Measurements from ENCODE around the gene NACA.

Gene NACA

DNA sequence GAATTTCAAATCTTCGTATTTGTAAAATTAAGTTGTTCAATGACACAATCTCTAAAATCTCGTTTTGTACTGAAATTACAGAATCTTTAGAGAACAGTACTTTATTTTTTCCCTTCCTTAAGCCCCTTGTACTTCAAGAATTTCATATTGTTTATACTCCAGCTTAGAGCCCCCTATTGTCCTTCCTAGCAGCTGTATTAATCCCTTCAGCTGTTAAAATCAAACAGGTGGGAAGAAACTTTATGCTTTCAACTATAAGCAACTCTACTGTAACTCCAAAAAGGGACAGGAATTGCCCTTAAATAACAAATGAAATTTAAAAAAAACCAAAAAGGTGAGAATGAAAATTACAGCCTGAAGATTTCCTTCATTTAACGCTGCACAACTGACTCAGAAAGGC lies 1.7 kb downstream of the NACA start:
- peak overlapping the region in 1 of 2 donors; percentile 96 for H3K4me3 ChIP-seq (ENCODE audit: low read depth in 1 of 2, low read length in 2 of 2)
- H3K9me3 ChIP-seq (ENCODE audit: low read length): no peaks in the 10 kb centered on the region
- H3K9ac ChIP-seq (ENCODE audit: low read length): peak overlapping the region; percentile 99
- H3K36me3 ChIP-seq (ENCODE audit: insufficient read depth, low read length): peaks cover 38% of the 10 kb centered on the region
- peak overlapping the region; percentile 99 for H3K27ac ChIP-seq (ENCODE audit: low read depth, low read length)
- no peaks in the 10 kb centered on the region for H3K27me3 ChIP-seq (ENCODE audit: control insufficient read depth in 1 of 2, insufficient read depth in 2 of 2, low read length in 2 of 2)
- H3K4me1 ChIP-seq (ENCODE audit: insufficient read depth, low read length): peaks cover 60% of the 10 kb centered on the region

DNA sequence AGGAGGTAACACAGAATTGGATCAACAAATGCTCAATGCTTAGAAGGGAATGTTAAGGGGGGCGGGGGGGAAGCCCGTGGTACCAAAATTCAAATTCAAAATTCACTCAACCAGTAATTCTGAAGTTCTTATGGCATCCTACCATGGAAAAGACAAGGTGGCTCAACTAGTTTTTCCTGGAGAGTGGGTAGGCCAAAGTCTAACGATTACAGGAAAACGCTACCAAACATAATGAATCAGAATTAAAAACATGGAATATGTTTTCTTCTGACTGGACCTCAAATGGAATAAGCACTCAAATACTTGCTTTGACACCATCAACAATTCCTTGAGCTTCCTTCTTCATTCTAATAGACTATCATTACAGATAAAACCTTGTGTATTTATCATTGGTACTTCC lies 2.3 kb downstream of the NACA start:
- Histone ChIP-seq H3K9me3 (ENCODE audit: low read length) (no peaks in the 10 kb centered on the region), H3K27me3 (ENCODE audit: control insufficient read depth in 1 of 2, insufficient read depth in 2 of 2, low read length in 2 of 2) (no peaks in the 10 kb centered on the region), H3K27ac (ENCODE audit: low read depth, low read length) (no peak overlapping the region), H3K9ac (ENCODE audit: low read length) (peak overlapping the region; percentile 99), H3K4me1 (ENCODE audit: insufficient read depth, low read length) (peaks cover 60% of the 10 kb centered on the region), H3K36me3 (ENCODE audit: insufficient read depth, low read length) (peaks cover 38% of the 10 kb centered on the region), H3K4me3 (ENCODE audit: low read depth in 1 of 2, low read length in 2 of 2) (peak overlapping the region in 1 of 2 donors; percentile 96)

DNA sequence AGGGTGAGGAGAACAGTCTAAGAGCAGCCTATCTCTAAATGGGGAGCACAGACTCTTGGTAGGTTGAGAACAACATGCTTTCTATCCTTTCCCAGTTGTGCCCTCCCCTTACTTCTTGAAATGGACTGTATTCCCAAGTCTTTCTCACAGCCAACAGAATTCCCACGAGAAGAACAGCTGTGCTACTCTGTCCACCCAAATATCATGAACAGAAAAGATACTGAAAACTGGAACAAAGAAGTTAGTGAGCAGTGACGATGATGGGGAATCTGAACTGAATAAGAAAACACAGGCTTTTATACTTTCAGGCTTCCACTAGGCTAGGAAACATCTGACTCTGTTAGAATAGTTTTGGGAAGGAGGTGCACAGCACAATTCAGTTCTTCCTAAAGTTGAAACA lies 3.4 kb downstream of the NACA start:
- Histone ChIP-seq H3K27me3 (ENCODE audit: control insufficient read depth in 1 of 2, insufficient read depth in 2 of 2, low read length in 2 of 2) (no peaks in the 10 kb centered on the region), H3K4me1 (ENCODE audit: insufficient read depth, low read length) (peaks cover 69% of the 10 kb centered on the region), H3K27ac (ENCODE audit: low read depth, low read length) (no peak overlapping the region), H3K9ac (ENCODE audit: low read length) (no peak overlapping the region), H3K4me3 (ENCODE audit: low read depth in 1 of 2, low read length in 2 of 2) (no peak overlapping the region), H3K9me3 (ENCODE audit: low read length) (no peaks in the 10 kb centered on the region), H3K36me3 (ENCODE audit: insufficient read depth, low read length) (peaks cover 38% of the 10 kb centered on the region)

DNA sequence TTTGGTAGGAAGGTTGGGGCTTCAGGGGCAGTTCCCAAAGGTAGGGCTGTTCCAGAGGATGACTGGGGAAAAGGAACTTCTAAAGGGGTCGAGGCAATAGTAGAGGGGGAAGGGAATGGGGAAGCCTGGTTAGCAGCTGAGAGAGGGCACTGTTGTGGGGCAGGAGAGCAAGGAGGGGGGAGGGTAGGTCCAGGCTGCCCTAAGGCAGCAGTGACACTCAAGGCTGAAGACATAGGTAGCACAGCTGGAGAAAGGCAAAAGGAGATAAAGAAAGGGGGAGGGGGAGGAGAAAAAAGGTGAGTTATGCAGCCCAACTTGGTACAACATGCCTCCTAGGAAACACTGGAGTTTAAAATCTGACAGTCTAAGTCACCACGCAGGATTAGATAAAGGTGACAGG lies 3.9 kb downstream of the NACA start:
- Histone ChIP-seq H3K27ac (ENCODE audit: low read depth, low read length) (no peak overlapping the region), H3K36me3 (ENCODE audit: insufficient read depth, low read length) (peaks cover 38% of the 10 kb centered on the region)

DNA sequence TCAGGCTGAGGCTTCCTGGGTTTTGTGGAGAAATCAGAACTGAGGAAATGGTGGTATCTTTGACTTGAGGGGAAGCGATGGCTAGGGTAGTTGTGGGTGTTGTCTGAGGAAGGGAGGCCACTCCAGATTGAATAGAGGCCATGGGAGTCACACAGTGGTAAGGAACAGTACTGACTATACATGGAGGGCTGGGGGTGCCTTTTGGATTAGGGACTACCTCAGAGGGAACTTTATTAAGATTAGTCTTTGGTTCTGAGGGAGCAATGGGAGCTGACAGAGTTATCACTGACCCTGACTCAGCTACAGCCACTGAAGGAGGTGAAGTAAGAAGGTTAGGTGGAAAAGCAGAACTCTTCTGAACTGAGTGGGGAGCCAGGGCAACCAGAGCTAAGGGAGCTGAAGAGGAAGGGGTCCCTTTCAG lies 4.4 kb downstream of the NACA start:
- no peaks in the 10 kb centered on the region for H3K9me3 ChIP-seq (ENCODE audit: low read length)
- H3K4me3 ChIP-seq (ENCODE audit: low read depth in 1 of 2, low read length in 2 of 2): no peak overlapping the region
- peaks cover 73% of the 10 kb centered on the region for H3K4me1 ChIP-seq (ENCODE audit: insufficient read depth, low read length)
- H3K9ac ChIP-seq (ENCODE audit: low read length): no peak overlapping the region
- H3K27me3 ChIP-seq (ENCODE audit: control insufficient read depth in 1 of 2, insufficient read depth in 2 of 2, low read length in 2 of 2): no peaks in the 10 kb centered on the region
- H3K27ac ChIP-seq (ENCODE audit: low read depth, low read length): no peak overlapping the region
- peaks cover 38% of the 10 kb centered on the region for H3K36me3 ChIP-seq (ENCODE audit: insufficient read depth, low read length)

More for the DNA sequence above, 3.9 kb downstream of the NACA start:
- Histone ChIP-seq H3K4me3 (ENCODE audit: low read depth in 1 of 2, low read length in 2 of 2) (no peak overlapping the region), H3K9ac (ENCODE audit: low read length) (no peak overlapping the region), H3K9me3 (ENCODE audit: low read length) (no peaks in the 10 kb centered on the region), H3K4me1 (ENCODE audit: insufficient read depth, low read length) (peaks cover 74% of the 10 kb centered on the region), H3K27me3 (ENCODE audit: control insufficient read depth in 1 of 2, insufficient read depth in 2 of 2, low read length in 2 of 2) (no peaks in the 10 kb centered on the region)

DNA sequence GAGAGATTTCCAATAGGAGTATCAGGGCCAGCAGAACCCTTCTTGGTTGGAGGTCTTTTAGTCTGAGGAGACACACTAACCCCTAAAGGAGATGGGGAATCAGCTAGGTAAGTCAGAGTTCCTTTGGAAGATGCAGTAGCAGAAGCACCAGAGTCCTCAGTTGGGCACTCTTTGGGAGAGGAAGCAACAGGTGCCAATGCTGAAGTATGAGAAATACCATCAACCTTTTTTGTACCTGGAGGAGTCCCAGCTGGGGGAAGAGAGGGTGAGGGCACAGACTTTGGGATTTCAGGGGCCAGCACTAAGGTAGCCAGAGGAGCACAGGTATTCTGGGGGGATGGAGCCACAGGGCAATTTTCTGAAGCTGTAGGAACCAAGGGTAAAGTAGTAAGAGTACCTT lies 6.0 kb downstream of the NACA start:
- Histone ChIP-seq H3K4me1 (ENCODE audit: insufficient read depth, low read length) (peaks cover 71% of the 10 kb centered on the region), H3K9ac (ENCODE audit: low read length) (no peak overlapping the region), H3K27ac (ENCODE audit: low read depth, low read length) (no peak overlapping the region), H3K36me3 (ENCODE audit: insufficient read depth, low read length) (peaks cover 50% of the 10 kb centered on the region), H3K9me3 (ENCODE audit: low read length) (no peaks in the 10 kb centered on the region), H3K27me3 (ENCODE audit: control insufficient read depth in 1 of 2, insufficient read depth in 2 of 2, low read length in 2 of 2) (no peaks in the 10 kb centered on the region), H3K4me3 (ENCODE audit: low read depth in 1 of 2, low read length in 2 of 2) (no peak overlapping the region)

DNA sequence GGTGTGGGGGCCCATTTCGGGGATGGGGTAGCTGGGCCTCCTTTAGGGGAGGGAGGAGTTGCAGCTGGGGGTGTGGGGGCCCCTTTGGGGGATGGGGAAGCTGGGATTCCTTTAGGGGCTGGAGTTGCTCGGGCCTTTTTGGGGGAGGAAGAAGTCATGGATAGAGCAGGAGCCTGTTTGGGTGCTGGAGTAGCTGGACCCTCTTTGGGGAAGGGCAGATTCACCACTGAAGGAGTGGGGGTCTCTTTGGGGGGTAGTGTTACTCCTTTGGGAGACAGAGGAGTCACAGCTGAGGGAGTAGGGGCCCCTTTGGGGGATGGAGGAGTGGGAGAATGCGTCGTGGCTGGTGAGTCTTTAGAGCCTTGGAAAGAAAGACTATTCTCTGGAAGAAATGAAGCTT lies 6.5 kb downstream of the NACA start:
- Histone ChIP-seq H3K4me3 (ENCODE audit: low read depth in 1 of 2, low read length in 2 of 2) (no peak overlapping the region), H3K36me3 (ENCODE audit: insufficient read depth, low read length) (peaks cover 54% of the 10 kb centered on the region), H3K9ac (ENCODE audit: low read length) (no peak overlapping the region), H3K4me1 (ENCODE audit: insufficient read depth, low read length) (peaks cover 68% of the 10 kb centered on the region), H3K9me3 (ENCODE audit: low read length) (no peaks in the 10 kb centered on the region), H3K27ac (ENCODE audit: low read depth, low read length) (no peak overlapping the region), H3K27me3 (ENCODE audit: control insufficient read depth in 1 of 2, insufficient read depth in 2 of 2, low read length in 2 of 2) (no peaks in the 10 kb centered on the region)

DNA sequence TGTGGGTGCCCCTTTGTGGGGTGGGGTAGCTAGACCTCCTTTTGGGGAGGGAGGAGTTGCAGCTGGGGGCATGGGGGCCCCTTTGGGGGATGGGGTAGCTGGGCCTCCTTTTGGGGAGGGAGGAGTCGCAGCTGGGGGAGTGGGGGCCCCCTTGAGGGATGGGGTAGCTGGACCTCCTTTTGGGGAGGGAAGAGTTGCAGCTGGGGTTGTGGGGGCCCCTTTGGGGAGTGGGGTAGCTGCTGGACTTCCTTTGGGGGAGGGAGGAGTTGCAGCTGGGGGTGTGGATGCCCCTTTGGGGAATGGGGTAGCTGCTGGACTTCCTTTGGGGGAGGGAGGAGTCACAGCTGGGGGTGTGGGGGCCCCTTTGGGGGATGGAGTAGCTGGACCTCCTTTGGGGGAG lies 7.0 kb downstream of the NACA start:
- no peaks in the 10 kb centered on the region for H3K27me3 ChIP-seq (ENCODE audit: control insufficient read depth in 1 of 2, insufficient read depth in 2 of 2, low read length in 2 of 2)
- H3K27ac ChIP-seq (ENCODE audit: low read depth, low read length): no peak overlapping the region
- H3K36me3 ChIP-seq (ENCODE audit: insufficient read depth, low read length): peaks cover 59% of the 10 kb centered on the region
- H3K4me3 ChIP-seq (ENCODE audit: low read depth in 1 of 2, low read length in 2 of 2): no peak overlapping the region
- H3K4me1 ChIP-seq (ENCODE audit: insufficient read depth, low read length): peaks cover 63% of the 10 kb centered on the region
- H3K9ac ChIP-seq (ENCODE audit: low read length): no peak overlapping the region
- no peaks in the 10 kb centered on the region for H3K9me3 ChIP-seq (ENCODE audit: low read length)

DNA sequence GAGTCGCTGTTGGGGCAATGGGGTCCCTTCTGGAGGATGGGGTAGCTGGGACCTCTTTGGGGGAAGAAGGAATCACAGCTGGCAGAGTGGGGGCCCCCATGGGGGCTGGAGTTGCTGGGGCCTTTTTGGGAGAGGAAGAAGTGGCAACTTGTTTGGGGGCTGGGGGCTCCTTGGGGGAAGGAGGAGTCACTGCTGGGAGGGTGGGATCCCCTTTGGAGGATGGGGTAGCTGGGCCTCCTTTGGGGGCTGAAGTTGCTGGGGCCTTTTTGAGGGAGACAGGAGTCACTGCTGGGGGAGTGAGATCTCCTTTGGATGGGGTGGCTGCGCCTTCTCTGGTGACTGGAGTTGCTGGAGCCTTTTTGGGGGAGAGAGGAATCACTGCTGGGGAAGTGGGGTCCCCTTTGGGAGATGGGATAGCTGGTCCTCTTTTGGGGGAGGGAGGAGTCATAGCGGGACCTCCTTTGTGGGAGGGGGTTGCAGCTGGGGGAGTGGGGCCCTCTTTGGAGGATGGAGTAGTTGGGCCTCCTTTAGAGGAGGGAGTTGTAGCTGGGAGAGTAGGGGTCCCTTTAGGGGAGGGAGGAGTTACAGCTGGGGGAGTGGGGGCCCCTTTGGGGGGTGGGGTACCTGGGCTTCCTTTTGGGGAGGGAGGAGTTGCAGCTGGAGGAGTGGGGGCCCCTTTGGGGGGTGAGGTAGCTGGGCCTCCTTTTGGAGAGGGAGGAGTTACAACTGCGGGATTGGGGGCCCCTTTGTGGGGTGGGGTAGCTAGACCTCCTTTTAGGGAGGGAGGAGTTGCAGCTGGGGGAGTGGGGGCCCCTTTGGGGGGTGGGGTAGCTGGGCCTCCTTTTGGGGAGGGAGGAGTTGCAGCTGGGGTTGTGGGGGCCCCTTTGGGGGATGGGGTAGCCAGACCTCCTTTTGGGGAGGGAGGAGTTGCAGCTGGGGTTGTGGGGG lies 7.9 kb downstream of the NACA start:
- Histone ChIP-seq H3K4me3 (ENCODE audit: low read depth in 1 of 2, low read length in 2 of 2) (no peak overlapping the region), H3K36me3 (ENCODE audit: insufficient read depth, low read length) (peaks cover 63% of the 10 kb centered on the region), H3K4me1 (ENCODE audit: insufficient read depth, low read length) (peaks cover 53% of the 10 kb centered on the region), H3K9ac (ENCODE audit: low read length) (no peak overlapping the region), H3K9me3 (ENCODE audit: low read length) (no peaks in the 10 kb centered on the region), H3K27me3 (ENCODE audit: control insufficient read depth in 1 of 2, insufficient read depth in 2 of 2, low read length in 2 of 2) (no peaks in the 10 kb centered on the region), H3K27ac (ENCODE audit: low read depth, low read length) (no peak overlapping the region)

DNA sequence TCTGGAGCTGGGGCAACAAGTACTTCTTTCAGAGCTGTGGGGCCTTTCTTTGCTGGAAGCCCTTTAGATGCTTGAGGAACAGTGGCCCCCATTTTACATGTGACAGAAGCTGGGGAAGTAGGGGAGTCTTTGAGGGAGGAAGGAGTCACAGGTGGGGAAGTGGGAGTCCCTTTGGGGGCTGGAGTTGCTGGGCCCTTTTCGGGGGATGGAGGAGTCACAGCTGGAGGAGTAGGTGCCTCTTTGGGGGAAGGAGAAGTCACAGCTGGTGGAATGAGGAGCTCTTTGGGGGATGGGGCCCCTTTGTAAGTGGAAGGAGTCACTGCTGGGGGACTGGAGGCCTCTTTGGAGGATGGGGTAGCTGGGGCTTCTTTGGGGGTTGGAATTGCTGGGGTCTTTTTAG lies 8.6 kb downstream of the NACA start:
- peaks cover 46% of the 10 kb centered on the region for H3K4me1 ChIP-seq (ENCODE audit: insufficient read depth, low read length)
- H3K36me3 ChIP-seq (ENCODE audit: insufficient read depth, low read length): peaks cover 59% of the 10 kb centered on the region
- no peaks in the 10 kb centered on the region for H3K9me3 ChIP-seq (ENCODE audit: low read length)
- H3K27me3 ChIP-seq (ENCODE audit: control insufficient read depth in 1 of 2, insufficient read depth in 2 of 2, low read length in 2 of 2): no peaks in the 10 kb centered on the region
- no peak overlapping the region for H3K4me3 ChIP-seq (ENCODE audit: low read depth in 1 of 2, low read length in 2 of 2)
- H3K27ac ChIP-seq (ENCODE audit: low read depth, low read length): no peak overlapping the region
- no peak overlapping the region for H3K9ac ChIP-seq (ENCODE audit: low read length)

DNA sequence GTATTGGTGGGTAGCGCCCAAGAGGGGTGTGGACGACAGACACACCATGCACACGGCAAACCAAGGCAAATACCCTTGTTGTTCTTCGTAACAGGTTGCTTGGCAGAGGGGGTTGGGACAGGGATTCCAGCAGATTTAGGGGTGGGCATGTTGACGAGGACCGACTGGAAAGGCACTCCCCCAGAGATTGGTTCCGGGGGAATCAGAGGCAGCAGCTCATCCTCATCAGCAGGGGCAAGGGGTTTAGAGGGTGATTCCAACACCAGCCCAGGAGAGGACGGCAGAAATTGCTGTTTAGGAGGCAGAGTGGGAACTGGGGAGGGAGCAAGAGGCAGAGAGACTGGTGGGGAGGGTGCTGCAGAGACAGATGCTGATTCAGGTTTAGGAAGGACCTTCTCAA lies 9.3 kb downstream of the NACA start:
- H3K4me1 ChIP-seq (ENCODE audit: insufficient read depth, low read length): peaks cover 39% of the 10 kb centered on the region
- H3K36me3 ChIP-seq (ENCODE audit: insufficient read depth, low read length): peaks cover 59% of the 10 kb centered on the region
- no peak overlapping the region for H3K9ac ChIP-seq (ENCODE audit: low read length)
- no peaks in the 10 kb centered on the region for H3K9me3 ChIP-seq (ENCODE audit: low read length)
- H3K27me3 ChIP-seq (ENCODE audit: control insufficient read depth in 1 of 2, insufficient read depth in 2 of 2, low read length in 2 of 2): no peaks in the 10 kb centered on the region
- H3K27ac ChIP-seq (ENCODE audit: low read depth, low read length): no peak overlapping the region
- H3K4me3 ChIP-seq (ENCODE audit: low read depth in 1 of 2, low read length in 2 of 2): no peak overlapping the region

DNA sequence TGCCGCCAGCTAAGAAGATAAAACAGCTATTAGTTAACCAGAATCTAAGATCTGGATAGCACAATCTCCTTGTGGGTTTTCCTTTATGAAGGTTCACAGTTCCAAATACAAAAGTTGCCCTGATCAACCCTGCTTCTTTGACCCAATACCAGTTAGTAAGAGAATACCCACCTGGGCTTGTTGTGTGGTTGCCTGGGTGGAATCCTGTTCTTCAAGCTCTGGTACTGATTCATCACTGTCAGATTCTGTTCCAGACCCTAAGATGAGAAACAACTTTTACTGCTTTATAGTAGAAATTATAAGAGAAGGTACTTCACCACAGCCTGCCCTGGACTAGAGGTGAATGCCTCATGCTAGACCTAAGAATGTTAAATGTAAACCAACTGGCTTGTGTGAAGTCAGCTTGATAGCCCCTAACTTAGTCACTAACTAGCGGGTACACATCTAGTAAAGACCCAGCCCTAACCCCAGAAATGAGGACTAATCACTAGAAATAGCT lies 10.6 kb downstream of the NACA start:
- no peak overlapping the region for H3K9ac ChIP-seq (ENCODE audit: low read length)
- H3K9me3 ChIP-seq (ENCODE audit: low read length): no peaks in the 10 kb centered on the region
- peaks cover 26% of the 10 kb centered on the region for H3K4me1 ChIP-seq (ENCODE audit: insufficient read depth, low read length)
- no peak overlapping the region for H3K27ac ChIP-seq (ENCODE audit: low read depth, low read length)
- H3K4me3 ChIP-seq (ENCODE audit: low read depth in 1 of 2, low read length in 2 of 2): no peak overlapping the region
- H3K27me3 ChIP-seq (ENCODE audit: control insufficient read depth in 1 of 2, insufficient read depth in 2 of 2, low read length in 2 of 2): no peaks in the 10 kb centered on the region
- peaks cover 47% of the 10 kb centered on the region for H3K36me3 ChIP-seq (ENCODE audit: insufficient read depth, low read length)
